Activated naive CD4-positive, alpha-beta T cell treated with anti-CD3 and anti-CD28 coated beads, Interleukin-2, amount 50 U/mL, for 24 hours (primary cell): Measurements from ENCODE around the gene FKBP2.

Experiments used
- H3K27ac Mint-ChIP-seq: one replicate; pipeline ENCODE4 v1.8.0; 2021; ENCODE audit warnings: mild to moderate bottlenecking, mixed read lengths
- H3K27me3 Mint-ChIP-seq: one replicate; pipeline ENCODE4 v1.8.0; 2021; ENCODE audit warnings: mixed read lengths
- H3K36me3 Mint-ChIP-seq: one replicate; pipeline ENCODE4 v1.8.0; 2021; ENCODE audit warnings: mixed read lengths
- H3K4me1 Mint-ChIP-seq: one replicate; pipeline ENCODE4 v1.8.0; 2021; ENCODE audit warnings: mixed read lengths
- H3K4me3 Mint-ChIP-seq: one replicate; pipeline ENCODE4 v1.8.0; 2021; ENCODE audit warnings: mild to moderate bottlenecking, mixed read lengths
- H3K9me3 Mint-ChIP-seq: one replicate; pipeline ENCODE4 v1.8.0; 2021; ENCODE audit warnings: mixed read lengths

The FKBP2 gene

GRCh38 chr11:64210301-64211020, 30.4 kb upstream of the FKBP2 start:
- Mint-ChIP-seq H3K27ac (no peak overlapping the region), H3K36me3 (peaks cover 20% of the 10 kb centered on the region), H3K27me3 (no peaks in the 10 kb centered on the region), H3K9me3 (no peaks in the 10 kb centered on the region), H3K4me1 (peaks cover 38% of the 10 kb centered on the region), H3K4me3 (no peak overlapping the region)

- Mint-ChIP-seq H3K4me1 (peaks cover 32% of the 10 kb centered on the region), H3K27me3 (no peaks in the 10 kb centered on the region), H3K36me3 (peaks cover 20% of the 10 kb centered on the region), H3K27ac (peak overlapping the region; percentile 59), H3K9me3 (no peaks in the 10 kb centered on the region), H3K4me3 (no peak overlapping the region)
These were observed 29.6 kb upstream of the FKBP2 start for GRCh38 chr11:64211181-64211872.

GRCh38 chr11:64216879-64217278, 24.0 kb upstream of the FKBP2 start:
- Mint-ChIP-seq H3K27ac (no peak overlapping the region), H3K4me3 (no peak overlapping the region), H3K4me1 (peaks cover 27% of the 10 kb centered on the region), H3K9me3 (no peaks in the 10 kb centered on the region), H3K27me3 (no peaks in the 10 kb centered on the region), H3K36me3 (peaks cover 15% of the 10 kb centered on the region)

- Mint-ChIP-seq H3K27me3 (no peaks in the 10 kb centered on the region), H3K4me3 (no peak overlapping the region), H3K36me3 (peaks cover 10% of the 10 kb centered on the region), H3K4me1 (peaks cover 15% of the 10 kb centered on the region), H3K27ac (peak overlapping the region; percentile 19), H3K9me3 (no peaks in the 10 kb centered on the region)
These were observed 22.1 kb upstream of the FKBP2 start for GRCh38 chr11:64218628-64219353.

- H3K4me3 Mint-ChIP-seq: no peak overlapping the region
- no peak overlapping the region for H3K27ac Mint-ChIP-seq
- H3K36me3 Mint-ChIP-seq: peaks cover 8% of the 10 kb centered on the region
- no peaks in the 10 kb centered on the region for H3K27me3 Mint-ChIP-seq
- peaks cover 13% of the 10 kb centered on the region for H3K4me1 Mint-ChIP-seq
- H3K9me3 Mint-ChIP-seq: no peaks in the 10 kb centered on the region
These were observed 21.6 kb upstream of the FKBP2 start for GRCh38 chr11:64219354-64219684.

- Mint-ChIP-seq H3K27me3 (no peaks in the 10 kb centered on the region), H3K36me3 (peaks cover 8% of the 10 kb centered on the region), H3K4me3 (no peak overlapping the region), H3K9me3 (no peaks in the 10 kb centered on the region), H3K4me1 (peaks cover 15% of the 10 kb centered on the region), H3K27ac (no peak overlapping the region)
These were observed 21.1 kb upstream of the FKBP2 start for GRCh38 chr11:64219755-64220154.

DNA sequence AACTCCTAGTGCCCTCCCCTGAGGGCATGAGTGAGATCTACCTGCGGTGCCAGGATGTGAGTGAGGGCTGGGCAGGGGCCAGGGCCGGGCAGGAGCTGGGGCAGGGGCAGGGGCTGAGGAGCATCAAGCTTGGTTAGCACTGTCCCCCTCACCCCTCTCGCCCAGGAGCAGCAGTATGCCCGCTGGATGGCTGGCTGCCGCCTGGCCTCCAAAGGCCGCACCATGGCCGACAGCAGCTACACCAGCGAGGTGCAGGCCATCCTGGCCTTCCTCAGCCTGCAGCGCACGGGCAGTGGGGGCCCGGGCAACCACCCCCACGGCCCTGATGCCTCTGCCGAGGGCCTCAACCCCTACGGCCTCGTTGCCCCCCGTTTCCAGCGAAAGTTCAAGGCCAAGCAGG, 20.6 kb upstream of the FKBP2 start:
- Mint-ChIP-seq H3K27me3 (no peaks in the 10 kb centered on the region), H3K36me3 (peaks cover 4% of the 10 kb centered on the region), H3K9me3 (no peaks in the 10 kb centered on the region), H3K4me1 (peaks cover 15% of the 10 kb centered on the region), H3K27ac (no peak overlapping the region), H3K4me3 (no peak overlapping the region)

- Mint-ChIP-seq H3K27ac (no peak overlapping the region), H3K27me3 (no peaks in the 10 kb centered on the region), H3K9me3 (no peaks in the 10 kb centered on the region), H3K4me1 (peaks cover 17% of the 10 kb centered on the region), H3K36me3 (peaks cover 4% of the 10 kb centered on the region), H3K4me3 (no peak overlapping the region)
These were observed 20.1 kb upstream of the FKBP2 start for GRCh38 chr11:64220798-64221197.

GRCh38 chr11:64222651-64223000, 18.3 kb upstream of the FKBP2 start:
- Mint-ChIP-seq H3K9me3 (no peaks in the 10 kb centered on the region), H3K27me3 (no peaks in the 10 kb centered on the region), H3K27ac (no peak overlapping the region), H3K36me3 (no peaks in the 10 kb centered on the region), H3K4me3 (no peak overlapping the region), H3K4me1 (peaks cover 22% of the 10 kb centered on the region)

DNA sequence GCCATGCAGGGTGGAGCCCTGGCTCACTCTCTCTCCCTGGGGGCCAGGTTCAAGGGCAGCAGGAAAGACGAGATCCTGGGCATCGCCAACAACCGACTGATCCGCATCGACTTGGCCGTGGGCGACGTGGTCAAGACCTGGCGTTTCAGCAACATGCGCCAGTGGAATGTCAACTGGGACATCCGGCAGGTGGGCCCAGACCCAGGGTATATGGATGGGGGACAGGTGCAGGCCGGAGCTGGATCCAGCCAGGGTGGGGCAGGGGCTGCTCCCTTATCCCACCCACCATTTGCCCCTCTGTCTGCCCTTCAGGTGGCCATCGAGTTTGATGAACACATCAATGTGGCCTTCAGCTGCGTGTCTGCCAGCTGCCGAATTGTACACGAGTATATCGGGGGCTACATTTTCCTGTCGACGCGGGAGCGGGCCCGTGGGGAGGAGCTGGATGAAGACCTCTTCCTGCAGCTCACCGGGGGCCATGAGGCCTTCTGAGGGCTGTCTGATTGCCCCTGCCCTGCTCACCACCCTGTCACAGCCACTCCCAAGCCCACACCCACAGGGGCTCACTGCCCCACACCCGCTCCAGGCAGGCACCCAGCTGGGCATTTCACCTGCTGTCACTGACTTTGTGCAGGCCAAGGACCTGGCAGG, 17.8 kb upstream of the FKBP2 start:
- H3K36me3 Mint-ChIP-seq: no peaks in the 10 kb centered on the region
- no peak overlapping the region for H3K27ac Mint-ChIP-seq
- no peaks in the 10 kb centered on the region for H3K27me3 Mint-ChIP-seq
- no peaks in the 10 kb centered on the region for H3K9me3 Mint-ChIP-seq
- no peak overlapping the region for H3K4me3 Mint-ChIP-seq
- peaks cover 25% of the 10 kb centered on the region for H3K4me1 Mint-ChIP-seq

DNA sequence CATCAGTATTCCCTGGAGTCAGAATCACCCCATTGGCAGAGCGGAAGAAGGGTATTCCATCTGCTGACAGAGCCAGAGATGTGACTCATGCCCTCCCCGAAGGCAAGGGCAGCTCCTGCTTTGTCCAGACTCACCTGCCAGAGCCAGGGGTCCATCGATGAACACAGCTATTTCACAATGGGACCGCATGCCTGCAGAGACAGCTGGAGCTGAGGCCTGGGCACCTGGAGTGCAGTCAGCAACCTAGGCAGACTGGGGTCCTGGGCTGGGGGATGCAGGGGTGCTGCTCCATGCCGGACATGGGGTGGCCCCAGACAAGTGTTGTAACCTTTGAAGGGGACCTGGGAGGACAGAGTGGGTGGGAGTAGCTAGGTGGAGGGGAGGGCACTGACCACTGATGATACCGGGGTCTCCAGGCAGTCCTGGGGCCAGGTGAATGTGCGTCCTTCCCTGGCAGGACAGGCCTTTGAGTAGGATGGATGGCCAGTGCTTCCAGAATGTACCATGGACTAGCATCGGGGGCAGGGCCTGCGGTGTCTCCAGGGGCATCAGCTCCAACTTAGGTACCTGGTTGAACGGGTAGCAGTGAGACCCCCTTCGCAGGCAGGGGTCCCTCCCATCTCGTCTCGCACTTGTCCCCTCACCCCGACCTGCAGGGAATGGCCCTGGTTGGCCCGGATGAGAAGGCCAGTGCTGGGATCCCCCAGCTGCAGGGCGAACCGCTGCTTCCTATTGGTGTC, 16.6 kb upstream of the FKBP2 start:
- Mint-ChIP-seq H3K9me3 (no peaks in the 10 kb centered on the region), H3K36me3 (no peaks in the 10 kb centered on the region), H3K27me3 (no peaks in the 10 kb centered on the region), H3K4me1 (peaks cover 28% of the 10 kb centered on the region), H3K4me3 (peak overlapping the region; percentile 87), H3K27ac (peak overlapping the region; percentile 17)

- no peaks in the 10 kb centered on the region for H3K27me3 Mint-ChIP-seq
- H3K4me3 Mint-ChIP-seq: peak overlapping the region; percentile 87
- peak overlapping the region; percentile 74 for H3K27ac Mint-ChIP-seq
- peaks cover 35% of the 10 kb centered on the region for H3K4me1 Mint-ChIP-seq
- no peaks in the 10 kb centered on the region for H3K9me3 Mint-ChIP-seq
- no peaks in the 10 kb centered on the region for H3K36me3 Mint-ChIP-seq
These were observed 15.8 kb upstream of the FKBP2 start for GRCh38 chr11:64224891-64225607.

DNA sequence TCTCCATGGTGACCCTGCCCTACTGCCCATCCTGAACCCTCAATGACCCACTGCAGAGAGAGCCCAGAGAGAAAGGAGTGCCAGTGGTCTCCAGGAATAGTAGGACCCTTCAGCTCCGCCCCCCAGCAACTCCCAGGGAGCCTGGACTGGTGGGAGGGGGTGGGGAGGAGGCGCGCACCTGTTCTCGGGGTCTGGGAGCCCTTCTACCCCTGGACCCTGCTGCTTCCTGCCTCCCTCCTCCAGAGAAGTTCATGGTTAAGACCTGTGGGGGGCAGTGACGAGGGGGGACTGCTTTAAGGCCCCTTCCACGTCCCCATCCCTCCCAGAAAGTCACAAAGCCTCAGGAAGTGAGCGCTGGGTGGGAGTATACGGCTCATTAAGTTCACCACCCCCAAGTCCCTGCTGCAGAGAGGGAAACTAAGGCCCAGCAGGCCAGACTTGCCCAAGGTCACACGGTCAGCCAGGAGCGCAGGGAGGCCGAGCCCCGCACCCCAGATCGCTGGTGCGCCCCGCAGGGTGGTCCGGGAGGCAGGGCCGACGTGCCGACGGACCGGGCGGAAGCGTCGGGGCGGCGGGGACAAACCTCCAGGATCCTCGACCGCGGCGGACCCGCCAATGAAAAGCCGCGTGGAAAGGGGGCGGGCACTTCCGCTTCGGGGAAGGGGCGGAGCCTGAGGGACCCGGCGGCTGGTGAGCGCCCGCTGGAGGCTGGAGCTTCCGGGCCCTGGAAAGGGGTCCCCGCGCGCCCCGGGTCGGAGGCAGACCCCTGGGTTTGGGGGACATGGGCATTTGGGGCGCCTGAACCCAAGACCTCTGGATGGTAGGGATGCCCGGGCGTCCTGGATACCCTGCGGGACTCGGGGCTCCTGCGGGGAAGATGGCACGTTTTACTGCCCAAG, 15.0 kb upstream of the FKBP2 start, which contains the start of the genes NUDT22 and TRPT1:
Gene NUDT22 (plus strand): TSS at position 667 of the 899 bp plus-strand sequence. CDS start 379 bp downstream, outside the sequence.
Gene TRPT1 (minus strand): TSS at position 579 of the 899 bp plus-strand sequence. CDS start 326 bp downstream, at position 253.
- peak within 1 kb of the TSS; percentile 74 for H3K27ac Mint-ChIP-seq
- H3K4me3 Mint-ChIP-seq: peak within 1 kb of the TSS; percentile 87
- no peaks in the 10 kb centered on the region for H3K36me3 Mint-ChIP-seq
- H3K4me1 Mint-ChIP-seq: peaks cover 36% of the 10 kb centered on the region
- no peaks in the 10 kb centered on the region for H3K27me3 Mint-ChIP-seq
- no peaks in the 10 kb centered on the region for H3K9me3 Mint-ChIP-seq
